Measurements from ENCODE around the gene PRRT1.

GRCh38 chr6:32149932-32150870 lies 1.5 kb downstream of the PRRT1 start:
- TF ChIP-seq POLR2AphosphoS5 (IDR thresholded peaks at IDR 0.05; ENCODE audit: low read depth, low read length) (no peak), TAF1 (IDR thresholded peaks at IDR 0.05; ENCODE audit: borderline replicate concordance, insufficient read depth, low read length) (no peak), SIN3A (IDR thresholded peaks at IDR 0.05; ENCODE audit: borderline replicate concordance, insufficient read depth, low read length) (no peak), REST (IDR thresholded peaks at IDR 0.05; ENCODE audit: insufficient read depth in 1 of 2, low read depth in 2 of 2, low read length in 2 of 2) (no peak), FOXP2 (optimal IDR thresholded peaks at IDR 0.05; ENCODE audit: borderline replicate concordance, extremely low read depth, extremely low read length, insufficient read depth) (no peak)
